GM12873 (cell line): ENCODE measurements around the gene MYADM.
A peak's percentile ranks its signal among the peaks of the same experiment; 100 is the strongest.

Experiments
- CTCF ChIP-seq: IDR thresholded peaks from 2 replicates; pipeline ENCODE4 v1.5.1; 2012; ENCODE audit warnings: low read depth, mild to moderate bottlenecking, moderate library complexity, low read length, control low read depth; ENCODE audit not compliant: insufficient read depth; ENCODE audit errors: missing control alignments

Gene MYADM

GRCh38 chr19:53906211-53907192 lies 38.8 kb downstream of the MYADM start:
- TF ChIP-seq CTCF = peak; percentile 87

DNA sequence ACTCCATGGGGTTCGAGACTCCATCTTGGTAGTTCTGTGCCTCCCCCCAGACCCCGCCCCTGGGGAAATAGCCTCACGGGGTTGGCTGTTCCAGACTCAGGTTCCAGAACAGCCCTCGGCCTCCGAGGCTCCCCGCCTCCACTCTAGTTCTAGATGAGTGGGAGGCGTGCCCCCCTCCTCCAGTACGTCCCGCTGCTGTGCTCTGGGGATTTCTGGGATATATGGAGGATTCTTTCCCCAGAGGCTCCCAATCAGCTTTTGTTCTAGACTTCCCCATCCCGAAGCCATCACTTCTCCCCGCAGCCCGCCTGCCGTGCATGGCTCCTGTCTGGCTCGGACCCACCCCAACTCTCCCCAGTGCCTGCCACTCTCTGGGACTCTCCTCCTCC lies 39.5 kb downstream of the MYADM start:
- no peak for TF ChIP-seq CTCF

- no peak for TF ChIP-seq CTCF
These were observed 40.0 kb downstream of the MYADM start for GRCh38 chr19:53907690-53908089.

GRCh38 chr19:53908106-53908934 lies 40.6 kb downstream of the MYADM start:
- TF ChIP-seq CTCF = no peak

DNA sequence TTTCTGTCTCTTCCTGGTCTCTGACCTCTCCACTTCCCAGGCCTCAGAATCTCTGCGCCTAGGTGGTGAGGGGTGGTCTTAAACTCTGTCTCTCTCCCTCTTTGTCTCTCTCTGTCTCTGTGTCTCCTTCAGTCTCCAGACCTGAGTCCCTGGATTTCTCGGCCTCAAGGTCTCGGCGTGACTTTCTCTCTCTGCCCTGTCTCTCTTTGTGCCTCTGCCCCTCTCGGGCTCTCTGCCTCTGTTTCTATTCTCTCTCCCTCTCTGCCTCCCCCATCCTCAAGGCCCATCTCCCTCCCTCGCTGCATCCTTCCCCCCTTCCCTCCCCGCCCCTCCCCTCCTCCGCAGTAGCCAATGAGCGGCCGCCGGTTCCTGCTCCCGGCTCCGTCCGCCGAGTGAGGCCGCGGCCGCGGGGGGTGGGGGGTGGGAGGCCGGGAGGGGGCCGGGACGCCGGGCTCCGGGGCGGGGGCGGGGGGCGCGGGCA lies 41.3 kb downstream of the MYADM start, which contains the start of gene CACNG7:
CACNG7 (plus strand) TSS at position 344 of the 481 bp plus-strand sequence. CDS start 3,554 bp downstream, outside the sequence.
- no peak for TF ChIP-seq CTCF

GRCh38 chr19:53909471-53910169 lies 41.9 kb downstream of the MYADM start:
- TF ChIP-seq CTCF = no peak
